GM19025 (cell line): ENCODE measurements around the gene NEIL1.
"Not testable (repeated sequence)": the region's sequence is repeated elsewhere in the genome, so short reads cannot be mapped to it uniquely, and the experiment has no call there.

Source experiments
- ATAC-seq: cut with Tn5 transposase; IDR thresholded peaks from one replicate; pipeline ENCODE4 v1.9.1; 2021; ENCODE audit warnings: mild to moderate bottlenecking, low read depth, moderate library complexity; ENCODE audit not compliant: unreplicated experiment

The NEIL1 gene

GRCh38 chr15:75369897-75370581, 23.2 kb downstream of the NEIL1 start:
- no peak for ATAC-seq

DNA sequence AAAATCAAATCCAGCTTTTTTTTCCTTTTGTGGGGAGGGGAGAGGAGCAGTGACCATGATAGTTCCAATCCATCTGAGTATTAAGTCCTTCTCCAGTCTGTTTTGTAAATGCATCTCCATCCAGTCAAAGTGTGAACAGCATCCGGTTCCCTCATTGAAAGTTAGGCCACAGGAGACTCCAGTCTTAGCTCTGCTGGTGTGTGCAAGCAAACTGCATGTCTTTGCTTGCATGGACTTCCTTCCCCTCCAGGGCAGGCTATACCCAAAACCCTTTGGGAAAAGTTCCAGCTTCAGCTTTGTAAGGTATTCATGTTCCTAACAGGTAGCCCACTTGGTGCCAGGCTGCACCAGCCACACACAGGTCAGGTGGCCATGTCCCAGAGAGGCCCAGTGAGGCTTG, 24.6 kb downstream of the NEIL1 start:
- ATAC-seq = no peak

GRCh38 chr15:75371901-75372688, 25.3 kb downstream of the NEIL1 start:
- ATAC-seq = no peak

GRCh38 chr15:75380773-75381172, 33.9 kb downstream of the NEIL1 start:
- no peak for ATAC-seq

DNA sequence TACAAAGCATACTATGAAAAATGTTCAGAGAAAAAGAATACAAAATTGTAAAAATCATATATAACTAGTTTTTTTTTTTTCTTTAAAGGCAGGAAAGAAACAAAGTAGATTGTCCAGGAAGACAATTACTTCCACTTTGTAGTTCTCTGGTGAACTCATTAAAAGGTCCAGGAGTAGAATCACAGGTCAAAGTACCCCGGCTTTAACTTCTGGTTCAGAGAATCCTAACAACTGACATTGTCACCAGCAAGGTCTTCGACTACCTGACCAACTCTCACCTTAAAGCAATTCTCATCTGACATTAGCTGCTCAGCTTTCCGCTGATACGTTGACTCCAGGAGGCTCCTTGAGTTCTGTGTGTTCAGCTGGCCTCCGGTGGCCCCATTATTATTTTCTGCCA, 37.1 kb downstream of the NEIL1 start:
- ATAC-seq = not testable (repeated sequence)

DNA sequence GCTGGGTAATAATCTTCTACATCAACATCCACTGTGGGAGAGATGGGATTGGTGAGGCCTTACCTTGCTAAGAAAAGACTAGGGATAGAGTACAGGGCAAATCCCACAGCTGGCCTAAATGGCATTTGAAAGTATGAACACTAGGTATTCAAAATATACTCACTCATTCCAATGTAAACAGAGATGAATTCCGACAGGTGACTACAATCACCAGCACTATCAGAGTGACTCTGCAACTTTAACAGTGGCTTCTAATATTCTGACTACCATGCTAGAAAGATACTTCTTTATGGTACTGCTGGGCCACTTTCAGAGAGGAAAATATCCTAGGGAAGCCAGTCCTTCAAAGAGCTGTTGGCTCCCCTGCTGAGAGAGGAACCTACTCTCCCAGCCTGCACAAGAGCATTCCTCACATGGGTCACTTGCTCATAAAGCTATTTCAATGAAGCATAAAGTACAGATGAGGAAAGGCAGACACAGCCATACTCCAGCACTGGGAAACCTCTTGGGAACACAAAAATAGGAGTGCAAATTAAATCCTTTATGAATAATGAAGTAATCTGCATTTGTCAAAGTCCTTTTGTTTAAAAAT, 43.0 kb downstream of the NEIL1 start:
- ATAC-seq = no peak

DNA sequence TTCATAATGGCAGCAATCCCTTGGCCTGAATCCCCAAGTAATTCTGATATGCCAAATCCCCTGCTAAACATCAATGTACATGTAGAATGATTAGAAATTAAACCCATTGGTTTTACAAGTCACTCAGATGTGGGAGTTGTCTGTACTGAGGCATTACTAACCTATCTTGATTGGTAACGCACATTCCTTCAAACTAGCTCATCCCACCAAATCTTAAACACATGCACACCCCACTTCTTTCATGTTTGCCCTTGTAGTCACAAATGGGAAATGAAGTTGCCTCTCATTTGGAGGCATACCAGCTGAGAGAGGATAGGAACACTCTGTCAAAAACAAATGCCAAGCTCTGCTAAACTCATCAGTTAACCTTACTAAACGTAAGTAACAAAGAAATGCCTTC, 50.7 kb downstream of the NEIL1 start:
- ATAC-seq = no peak

GRCh38 chr15:75403892-75404291, 57.1 kb downstream of the NEIL1 start:
- no peak for ATAC-seq
